GDM1 (cell line): ENCODE results near the gene CC2D2B.
"Not testable (repeated sequence)": the region's sequence is repeated elsewhere in the genome, so short reads cannot be mapped to it uniquely, and the experiment has no call there.

Experiments
- DNase-seq: peaks from one replicate; lab custom pipeline; 2025; lab: John Stamatoyannopoulos, UW

The CC2D2B gene, protein sequence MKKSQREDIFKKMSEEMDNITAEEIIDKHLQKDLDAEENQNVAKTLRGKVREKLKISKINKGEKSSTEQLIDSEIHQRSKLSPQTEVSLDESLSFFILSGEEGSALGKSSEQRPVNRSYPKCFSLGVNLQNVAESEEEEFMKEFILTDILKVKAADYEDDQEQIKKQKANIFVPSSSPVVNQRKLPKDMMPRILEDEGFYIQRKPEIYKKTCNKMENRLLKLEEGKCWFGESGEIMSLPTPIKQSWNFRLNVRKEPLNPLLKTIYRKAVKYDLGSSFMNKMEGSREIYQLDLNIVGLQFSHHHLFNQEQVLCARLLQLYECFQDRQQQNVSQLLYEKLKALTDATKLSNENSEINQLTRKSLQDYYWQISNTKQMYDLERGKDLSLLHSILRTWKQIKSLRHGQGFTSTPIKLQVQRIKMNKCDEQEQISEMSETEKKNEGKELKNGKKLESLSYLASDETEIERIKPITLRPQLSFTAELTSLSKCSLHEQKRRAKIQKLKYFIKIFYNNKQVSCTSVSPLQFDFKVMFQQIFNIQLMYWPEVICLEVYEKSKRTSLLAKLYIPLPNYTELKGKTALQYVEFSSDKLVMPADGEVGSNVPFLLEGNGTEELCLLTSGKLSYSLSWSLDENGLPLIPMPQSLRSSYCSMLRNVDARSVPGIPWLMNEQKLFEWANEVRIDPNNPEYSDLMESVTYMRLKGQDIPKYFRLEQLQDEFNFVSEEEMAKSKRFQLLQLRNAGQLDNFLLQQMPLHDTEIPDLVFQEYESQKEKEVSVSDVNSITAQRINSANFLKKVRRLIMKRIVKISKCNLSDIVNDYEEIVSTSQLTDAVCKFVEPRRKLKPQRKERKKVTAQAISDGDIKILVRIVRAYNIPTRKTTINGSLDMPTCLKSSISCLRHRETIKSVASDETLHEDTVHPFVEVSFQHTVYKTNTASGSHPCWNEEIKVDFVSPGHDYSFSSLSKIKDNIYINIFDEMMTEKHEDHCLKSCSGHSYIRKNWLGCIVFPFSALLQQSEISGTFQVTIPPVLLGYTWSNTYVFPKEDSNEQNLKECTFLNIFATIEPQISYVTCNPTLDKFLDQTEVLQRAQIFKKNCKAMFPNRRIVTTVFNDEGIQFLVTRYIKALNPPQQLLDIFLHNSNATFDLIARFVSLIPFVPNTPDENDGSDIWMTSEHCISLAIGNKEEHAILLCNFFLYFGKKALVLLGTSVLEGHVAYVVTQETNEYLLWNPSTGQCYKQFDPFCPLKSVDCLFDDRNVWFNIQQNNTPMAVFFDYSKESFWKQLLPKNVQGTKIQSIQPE (N-terminal part only)

DNA sequence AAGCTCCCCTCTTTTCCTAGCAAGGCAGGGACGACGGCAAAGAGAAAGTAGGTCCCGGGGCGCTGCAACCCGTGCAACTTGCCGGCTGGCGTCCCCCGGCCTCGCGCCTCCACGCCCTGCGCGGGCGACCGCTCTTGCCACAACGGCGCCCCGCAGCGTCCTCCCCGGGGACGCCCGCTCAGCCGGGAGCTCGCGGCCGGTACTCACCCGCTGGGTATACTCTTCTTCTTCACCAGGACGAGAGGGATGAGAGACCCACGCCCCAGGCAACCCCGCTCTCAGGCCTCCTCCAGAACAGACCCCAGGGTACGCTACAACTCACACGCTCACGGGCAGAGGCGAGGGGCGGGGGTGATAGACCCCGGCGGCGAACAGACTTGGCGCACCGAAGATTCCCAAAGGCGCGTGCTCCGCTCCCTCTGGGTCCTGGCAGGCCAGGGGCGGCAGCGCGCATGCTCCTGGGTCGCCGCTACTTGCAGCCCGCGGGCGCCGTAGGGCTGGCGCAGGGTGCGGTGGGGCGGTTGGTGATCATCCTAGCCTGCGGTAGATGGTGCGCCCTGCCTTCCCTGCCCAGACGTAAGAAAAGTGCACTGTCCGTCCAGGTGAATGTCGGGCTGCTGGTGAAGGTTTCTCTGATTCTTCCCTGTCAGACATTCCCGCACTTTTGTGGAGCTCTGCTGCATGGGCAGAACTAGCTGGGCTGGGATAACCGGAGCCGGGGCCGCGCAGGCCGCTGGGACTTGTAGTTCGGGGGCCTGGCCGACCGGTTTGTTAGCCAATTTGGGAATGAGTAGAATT lies at the start of gene CC2D2B:
Gene CC2D2B (plus strand): TSS at position 520 of the 798 bp plus-strand sequence. CDS start 3,349 bp downstream, outside the sequence.
- peak; percentile 75 for DNase-seq

DNA sequence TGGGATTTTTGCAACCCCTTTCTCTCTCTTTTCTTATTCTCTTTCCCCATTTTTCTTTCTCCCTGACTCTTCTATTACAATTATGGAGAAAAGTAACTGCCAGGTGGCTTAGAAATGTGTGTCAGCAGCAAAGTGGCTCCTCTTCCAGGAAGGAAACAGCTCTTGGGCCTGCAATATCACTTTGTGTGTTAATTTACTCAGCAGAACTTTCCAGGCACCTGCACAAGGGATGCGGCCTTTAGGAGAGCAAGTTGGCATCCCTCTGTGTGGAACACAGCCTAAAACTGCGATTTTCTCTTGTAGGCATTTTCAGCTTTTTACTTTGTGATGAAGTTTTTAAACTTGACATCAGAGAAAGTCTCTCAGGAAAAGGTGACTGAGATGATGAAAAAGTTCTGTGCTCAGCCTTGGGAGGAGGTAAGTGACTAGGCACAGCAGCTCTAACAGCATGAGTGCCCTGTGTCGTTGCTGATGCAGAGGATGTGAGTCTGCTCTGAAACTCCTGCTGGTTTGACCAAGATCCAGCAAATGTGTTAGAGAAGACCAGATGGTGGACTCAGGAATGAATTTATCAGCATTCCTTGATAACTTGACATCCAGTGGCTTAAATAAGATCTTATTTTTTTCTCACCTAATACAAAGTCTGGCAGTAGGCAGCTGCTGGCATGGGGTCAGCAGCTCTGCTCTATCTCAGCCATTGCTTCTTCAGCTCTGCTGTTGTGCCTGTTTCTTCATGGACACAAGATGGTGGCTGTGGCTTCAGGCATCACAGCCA lies 47.4 kb upstream of the CC2D2B start:
- DNase-seq: no peak

DNA sequence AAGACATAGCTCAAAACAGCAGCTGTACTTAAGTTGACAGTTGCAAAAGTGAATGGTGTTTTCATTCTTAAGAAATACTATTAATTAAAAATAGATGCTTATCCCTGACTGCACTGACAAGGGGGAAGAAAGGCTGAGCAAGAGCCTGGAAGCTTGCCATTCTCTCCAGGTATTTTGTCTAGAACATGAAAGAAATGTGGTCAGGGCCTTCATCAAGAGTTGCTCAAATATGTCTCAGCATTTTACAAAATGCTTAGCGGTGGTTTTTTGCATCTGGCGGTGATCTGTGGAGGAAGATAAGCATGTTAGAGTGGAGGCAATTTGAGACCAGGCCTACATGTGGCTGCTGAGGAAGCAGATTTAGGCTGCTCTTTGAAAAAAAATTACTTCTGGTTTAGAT lies 46.4 kb upstream of the CC2D2B start:
- DNase-seq: no peak

GRCh38 chr10:95864906-95865813 lies 42.6 kb upstream of the CC2D2B start:
- peak; percentile 61 for DNase-seq

DNA sequence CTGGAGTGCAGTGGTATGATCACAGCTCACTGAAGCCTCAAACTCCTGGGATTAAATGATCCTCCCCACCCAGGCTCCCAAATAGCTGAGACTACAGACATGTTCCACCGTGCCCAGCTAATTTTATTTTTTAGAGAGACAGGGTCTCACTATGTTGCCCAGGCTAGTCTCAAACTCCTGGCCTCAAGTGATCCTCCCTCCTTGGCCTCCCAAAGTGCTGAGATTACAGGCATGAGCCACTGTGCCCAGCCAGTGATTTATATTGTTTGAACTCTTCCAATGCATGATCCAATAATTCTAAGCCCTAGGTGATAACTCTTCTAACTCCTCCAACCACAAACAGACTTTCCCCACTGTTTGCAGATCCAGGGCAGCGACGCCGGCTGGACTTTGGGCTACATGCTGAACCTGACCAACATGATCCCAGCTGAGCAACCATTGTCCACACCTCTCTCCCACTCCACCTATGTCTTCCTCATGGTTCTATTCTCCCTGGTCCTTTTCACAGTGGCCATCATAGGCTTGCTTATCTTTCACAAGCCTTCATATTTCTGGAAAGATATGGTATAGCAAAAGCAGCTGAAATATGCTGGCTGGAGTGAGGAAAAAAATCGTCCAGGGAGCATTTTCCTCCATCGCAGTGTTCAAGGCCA lies 41.8 kb upstream of the CC2D2B start:
- no peak for DNase-seq

- no peak for DNase-seq
These were observed 41.3 kb upstream of the CC2D2B start for GRCh38 chr10:95866467-95866842.

DNA sequence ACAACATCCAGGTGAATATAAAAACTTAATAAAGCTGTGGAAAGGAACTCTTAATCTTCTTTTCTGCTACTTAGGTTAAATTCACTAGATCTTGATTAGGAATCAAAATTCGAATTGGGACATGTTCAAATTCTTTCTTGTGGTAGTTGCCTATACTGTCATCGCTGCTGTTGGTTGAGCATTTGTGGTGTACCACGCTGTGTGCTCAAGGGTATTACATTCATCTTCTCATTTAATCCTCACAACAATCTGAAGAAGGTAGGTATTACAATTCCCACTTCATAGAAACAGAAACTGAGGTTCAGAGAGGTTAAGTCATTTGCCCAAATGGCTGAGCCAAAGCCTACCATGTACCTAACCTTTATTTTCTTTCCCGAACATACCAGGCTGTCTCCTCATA lies 39.9 kb upstream of the CC2D2B start:
- DNase-seq: no peak

DNA sequence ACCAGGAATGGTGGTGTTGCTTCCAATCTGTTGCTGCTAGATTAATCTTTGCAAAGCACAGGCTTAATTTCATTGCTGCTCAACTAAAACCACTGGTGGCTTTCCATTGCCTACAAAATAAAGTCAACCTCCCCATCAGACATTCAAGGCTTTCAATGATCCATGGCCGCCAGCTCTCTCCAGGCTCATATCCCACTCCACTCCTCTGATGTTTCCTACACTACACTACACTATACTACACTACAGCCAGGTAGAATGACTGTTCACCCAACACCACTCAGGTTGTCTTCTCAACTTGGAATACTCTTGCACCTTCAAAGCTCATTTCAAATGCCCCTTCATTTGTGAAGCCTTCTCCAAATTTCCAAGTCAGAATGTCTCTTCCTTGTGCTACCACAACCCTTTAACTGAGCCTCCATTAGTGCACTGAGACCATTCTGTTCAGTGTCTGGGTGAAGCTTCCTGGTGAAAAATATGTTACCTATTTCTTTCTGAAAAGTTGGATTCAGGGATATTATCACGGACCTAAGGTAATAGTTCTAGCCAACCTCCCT lies 35.5 kb upstream of the CC2D2B start:
- DNase-seq: no peak

DNA sequence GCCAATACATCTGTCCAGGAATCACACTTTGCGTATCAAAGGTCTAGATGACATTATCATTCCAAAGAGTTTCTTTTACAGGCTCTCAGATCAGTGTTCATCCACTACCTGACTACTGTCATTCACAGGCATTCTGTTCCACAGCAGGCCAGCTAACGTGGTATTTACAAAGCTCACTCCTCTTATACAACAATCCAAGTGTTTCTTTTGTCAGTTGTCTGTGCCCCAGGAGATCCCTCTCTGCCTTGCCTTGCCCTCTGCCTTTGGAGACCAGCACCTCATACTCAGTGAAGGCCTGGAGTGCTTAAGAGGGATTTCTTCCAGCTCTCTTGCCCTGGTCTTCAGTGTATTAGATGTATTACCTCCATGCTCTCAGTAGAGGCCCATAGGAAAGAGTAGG lies 34.6 kb upstream of the CC2D2B start:
- DNase-seq: no peak

GRCh38 chr10:95873651-95874050 lies 34.1 kb upstream of the CC2D2B start:
- no peak for DNase-seq

DNA sequence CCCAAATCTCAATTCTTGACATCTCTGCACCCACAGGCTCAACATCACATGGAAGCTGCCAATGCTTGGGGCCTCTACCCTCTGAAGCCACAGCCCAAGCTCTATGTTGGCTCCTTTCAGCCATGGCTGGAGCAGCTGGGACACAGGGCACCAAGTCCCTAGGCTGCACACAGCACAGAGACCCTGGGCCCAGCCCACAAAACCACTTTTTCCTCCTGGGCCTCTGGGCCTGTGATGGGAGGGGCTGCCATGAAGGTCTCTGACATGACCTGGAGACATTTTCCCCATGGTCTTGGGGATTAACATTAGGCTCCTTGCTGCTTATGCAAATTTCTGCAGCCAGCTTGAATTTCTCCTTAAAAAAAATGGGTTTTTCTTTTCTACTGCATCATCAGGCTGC lies 33.0 kb upstream of the CC2D2B start:
- not testable (repeated sequence) for DNase-seq

DNA sequence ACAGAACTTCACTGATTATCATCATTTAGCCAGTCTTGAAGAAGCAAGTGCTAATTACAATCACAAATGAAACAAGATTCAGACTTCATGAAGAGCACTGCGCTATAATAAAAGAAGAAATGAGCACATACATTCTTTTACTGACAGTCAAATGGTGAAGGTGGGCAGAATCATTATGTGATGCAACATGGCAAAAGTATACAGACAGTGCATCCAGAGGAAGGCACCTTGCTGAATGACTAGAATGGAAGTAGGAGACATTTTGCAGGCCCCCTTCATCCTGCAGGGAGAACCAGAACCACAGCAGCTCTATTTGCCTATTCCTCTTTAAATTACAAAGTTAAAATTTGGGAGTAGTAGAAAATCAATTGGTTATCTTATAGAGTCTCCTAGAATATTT lies 31.0 kb upstream of the CC2D2B start:
- DNase-seq: no peak

GRCh38 chr10:95877881-95878280 lies 29.9 kb upstream of the CC2D2B start:
- DNase-seq: no peak

- no peak for DNase-seq
These were observed 27.1 kb upstream of the CC2D2B start for GRCh38 chr10:95880704-95881103.

DNA sequence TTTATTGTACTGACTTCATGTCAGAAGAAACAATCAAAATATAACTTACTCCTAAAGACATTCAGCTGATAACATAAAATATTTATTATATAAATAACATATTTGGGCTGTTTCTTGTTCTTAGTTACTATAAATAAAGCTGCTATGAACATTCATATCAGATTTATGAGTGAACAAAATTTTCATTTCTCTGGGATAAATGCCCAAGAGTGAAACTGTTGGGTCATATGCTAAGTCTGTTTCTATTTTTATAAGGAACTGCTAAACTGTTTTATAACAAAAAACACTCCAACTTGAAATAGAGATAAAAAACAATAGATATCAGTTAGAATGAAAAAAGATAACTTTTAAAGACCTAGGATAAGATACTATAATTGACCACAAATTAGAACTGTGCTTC lies 26.5 kb upstream of the CC2D2B start:
- DNase-seq: no peak

DNA sequence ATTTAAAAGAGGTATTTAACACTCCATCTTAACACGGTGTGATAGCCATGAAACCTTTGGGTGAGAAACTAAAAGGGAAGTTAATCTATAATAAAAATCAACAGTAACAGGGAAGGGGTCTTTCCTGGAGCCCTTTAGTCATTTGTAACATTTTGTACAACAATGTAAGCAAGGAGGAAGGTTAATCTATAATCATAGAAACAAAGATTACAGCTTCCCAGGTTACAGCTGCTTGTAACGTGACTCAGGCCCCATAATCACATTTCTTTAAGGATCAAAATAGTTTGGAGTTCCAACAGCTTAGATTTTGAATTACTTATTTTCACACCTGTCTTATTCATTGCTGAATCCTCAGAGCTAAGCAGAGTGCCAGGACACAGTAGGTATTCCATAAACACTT lies 17.9 kb upstream of the CC2D2B start:
- no peak for DNase-seq

- no peak for DNase-seq
These were observed 11.5 kb upstream of the CC2D2B start for GRCh38 chr10:95896071-95896850.
